ENCODE results near the gene SLC22A3. TPM values are rescaled to one million over a fixed set of nuclear protein-coding genes. Genes with fewer than 3 reads are reported as not detected.

SLC22A3 gene
- total RNA-seq, 1 experiment from 2014 or later: 0.07 TPM

- no peak for TF ChIP-seq POLR2AphosphoS5 (IDR thresholded peaks at IDR 0.05; ENCODE audit: low read depth, low read length)
- TF ChIP-seq EZH2phosphoT487 (IDR thresholded peaks at IDR 0.05; ENCODE audit: borderline replicate concordance): no peak
- TF ChIP-seq SP1 (IDR thresholded peaks at IDR 0.05; ENCODE audit: low read depth): no peak
- TF ChIP-seq POLR2A (IDR thresholded peaks at IDR 0.05; ENCODE audit: borderline replicate concordance, extremely low read depth, insufficient read depth, insufficient read length): no peak
- TF ChIP-seq ATF3 (IDR thresholded peaks at IDR 0.05): no peak
- TF ChIP-seq CEBPB (IDR thresholded peaks at IDR 0.05; ENCODE audit: low read depth): no peak
- no peak for TF ChIP-seq JUND (IDR thresholded peaks at IDR 0.05)
- no peak for TF ChIP-seq FOSL1 (IDR thresholded peaks at IDR 0.05; ENCODE audit: low read depth)
Measured at GRCh38 chr6:160477901-160478300, 129.7 kb downstream of the SLC22A3 start (continued).

GRCh38 chr6:160487116-160487515 lies 138.9 kb downstream of the SLC22A3 start:
- CTCF ChIA-PET: no interaction called here
- Histone ChIP-seq H3K27me3 (ENCODE audit: insufficient read depth, low read length) (0 out of 2 replicates have a peak, but pooled peaks cover 4% of the 10 kb centered on the region), H3K9me3 (ENCODE audit: control insufficient read depth in 1 of 2, insufficient read depth in 1 of 2, low read depth in 1 of 2, low read length in 2 of 2) (no peaks in the 10 kb centered on the region), H3K27ac (ENCODE audit: low read depth, low read length) (no peak overlapping the region), H4K20me1 (ENCODE audit: insufficient read depth) (no peaks in the 10 kb centered on the region), H3K4me2 (ENCODE audit: low read length) (no peak overlapping the region), H3K9me2 (ENCODE audit: insufficient read depth) (no peaks in the 10 kb centered on the region), H3K79me2 (ENCODE audit: insufficient read depth, low read length) (no peaks in the 10 kb centered on the region), H3K36me3 (ENCODE audit: control insufficient read depth in 1 of 2, insufficient read depth in 2 of 2, low read length in 2 of 2) (no peaks in the 10 kb centered on the region), H3K9ac (ENCODE audit: low read length) (no peak overlapping the region), H3K4me1 (ENCODE audit: control insufficient read depth in 1 of 2, insufficient read depth in 2 of 2, low read length in 2 of 2) (no peaks in the 10 kb centered on the region), H3K4me3 (replicated peaks in 1 of 2; ENCODE audit: low read depth in 1 of 2, low read length in 2 of 2) (no peak overlapping the region), H2AFZ (ENCODE audit: low read depth, low read length, poor library complexity, severe bottlenecking) (no peak overlapping the region)
- DNase-seq (ENCODE audit: low read depth, low spot score): no peak
- POLR2A ChIA-PET: no interaction called here
- TF ChIP-seq ZBTB33 (IDR thresholded peaks at IDR 0.05; ENCODE audit: extremely low read depth, insufficient replicate concordance, low read length): no peak
- no peak for TF ChIP-seq YY1 (IDR thresholded peaks at IDR 0.05; ENCODE audit: extremely low read depth, insufficient replicate concordance, low read depth, low read length)
- TF ChIP-seq ELF1 (IDR thresholded peaks at IDR 0.05; ENCODE audit: borderline replicate concordance, low read depth): no peak
- no peak for TF ChIP-seq POLR2AphosphoS5 (IDR thresholded peaks at IDR 0.05; ENCODE audit: low read depth, low read length)
- TF ChIP-seq CEBPB (IDR thresholded peaks at IDR 0.05; ENCODE audit: low read depth): no peak
- no peak for TF ChIP-seq REST (IDR thresholded peaks at IDR 0.05; ENCODE audit: low read depth)
- TF ChIP-seq ATF3 (IDR thresholded peaks at IDR 0.05): no peak
- no peak for TF ChIP-seq SRF (IDR thresholded peaks at IDR 0.05; ENCODE audit: low read depth)
- no peak for TF ChIP-seq SIN3A (IDR thresholded peaks at IDR 0.05; ENCODE audit: low read depth)
- no peak for TF ChIP-seq TCF7L2 (IDR thresholded peaks at IDR 0.05; ENCODE audit: borderline replicate concordance, extremely low read depth, insufficient read depth, insufficient read length)
- no peak for TF ChIP-seq EZH2phosphoT487 (IDR thresholded peaks at IDR 0.05; ENCODE audit: borderline replicate concordance)
- no peak for TF ChIP-seq POLR2A (IDR thresholded peaks at IDR 0.05; ENCODE audit: borderline replicate concordance, extremely low read depth, insufficient read depth, insufficient read length)
- TF ChIP-seq CTCF (IDR thresholded peaks at IDR 0.05 in 2 of 3, conservative IDR thresholded peaks at IDR 0.05 in 1 of 3; ENCODE audit: borderline replicate concordance in 1 of 3, insufficient read depth in 1 of 3, low read depth in 2 of 3, low read length in 2 of 3): no peak
- ATAC-seq: no peak
- intact Hi-C loops (cut with micrococcal nuclease): no loop called here
- no TSS peak for BruUV-seq (replicated peaks)
- RAD21 ChIA-PET (ENCODE audit: low non-redundant PET in 1 of 2, low total read pairs in 2 of 2, uncharacterized antibody in 2 of 2, unreplicated experiment in 2 of 2): no interaction called here
